IPS-NIHi11 (cell line): Measurements from ENCODE around the gene RSPH10B.
"Not testable (repeated sequence)": the region's sequence is repeated elsewhere in the genome, so short reads cannot be mapped to it uniquely, and the experiment has no call there.

Experiments
- DNase-seq: peaks from one replicate; pipeline ENCODE4 v3.0.0; 2012; ENCODE audit warnings: mixed read lengths, low spot score

RSPH10B gene

DNA sequence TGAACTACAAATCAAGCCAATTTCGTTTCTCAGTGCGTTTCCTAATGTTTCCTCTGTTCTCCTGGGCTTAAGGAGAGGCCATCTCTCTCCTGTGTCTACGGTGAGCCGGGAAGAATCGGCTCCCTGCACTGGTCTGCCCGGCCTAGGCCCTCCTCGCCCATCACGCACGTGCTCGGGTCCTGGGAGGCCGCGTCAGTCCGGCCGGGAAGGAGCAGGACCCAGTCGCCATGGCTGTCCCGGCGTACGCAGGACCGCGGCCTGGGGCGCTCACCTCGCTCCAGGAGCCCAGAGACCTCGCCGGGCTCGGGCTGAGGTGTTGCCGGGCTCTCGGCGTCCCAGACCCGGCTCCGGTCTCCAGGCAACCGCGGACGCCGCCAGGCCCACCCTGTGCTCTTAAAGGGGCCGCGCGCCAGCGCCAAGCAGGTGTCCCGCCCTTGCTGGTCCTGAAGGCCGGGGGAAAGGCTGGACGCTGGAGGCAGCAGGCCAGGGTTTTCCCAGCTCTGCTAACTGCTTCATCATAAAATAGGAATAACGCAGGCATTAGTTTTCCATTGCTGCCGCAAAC lies at the start of gene RSPH10B:
Gene RSPH10B, minus strand, starts transcription at position 343 of the 565 bp plus-strand sequence. CDS start 3,573 bp downstream, outside the sequence.
- DNase-seq: not testable (repeated sequence)

DNA sequence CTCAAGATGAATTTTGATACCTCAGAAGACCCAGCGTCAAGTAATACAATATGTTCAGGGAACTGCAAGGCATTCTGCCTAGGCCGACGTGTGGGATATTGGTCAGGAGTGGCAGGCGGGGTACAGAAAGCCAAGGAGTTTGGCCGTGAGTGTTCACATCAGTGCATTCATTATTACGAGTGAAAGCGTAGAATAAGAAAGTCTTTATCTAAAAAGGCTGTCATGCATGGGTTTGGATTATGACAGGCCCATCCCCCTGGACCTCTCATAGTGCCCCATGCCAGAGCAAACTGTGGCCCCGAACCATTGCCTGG lies 46.1 kb upstream of the RSPH10B start:
- DNase-seq: no peak

DNA sequence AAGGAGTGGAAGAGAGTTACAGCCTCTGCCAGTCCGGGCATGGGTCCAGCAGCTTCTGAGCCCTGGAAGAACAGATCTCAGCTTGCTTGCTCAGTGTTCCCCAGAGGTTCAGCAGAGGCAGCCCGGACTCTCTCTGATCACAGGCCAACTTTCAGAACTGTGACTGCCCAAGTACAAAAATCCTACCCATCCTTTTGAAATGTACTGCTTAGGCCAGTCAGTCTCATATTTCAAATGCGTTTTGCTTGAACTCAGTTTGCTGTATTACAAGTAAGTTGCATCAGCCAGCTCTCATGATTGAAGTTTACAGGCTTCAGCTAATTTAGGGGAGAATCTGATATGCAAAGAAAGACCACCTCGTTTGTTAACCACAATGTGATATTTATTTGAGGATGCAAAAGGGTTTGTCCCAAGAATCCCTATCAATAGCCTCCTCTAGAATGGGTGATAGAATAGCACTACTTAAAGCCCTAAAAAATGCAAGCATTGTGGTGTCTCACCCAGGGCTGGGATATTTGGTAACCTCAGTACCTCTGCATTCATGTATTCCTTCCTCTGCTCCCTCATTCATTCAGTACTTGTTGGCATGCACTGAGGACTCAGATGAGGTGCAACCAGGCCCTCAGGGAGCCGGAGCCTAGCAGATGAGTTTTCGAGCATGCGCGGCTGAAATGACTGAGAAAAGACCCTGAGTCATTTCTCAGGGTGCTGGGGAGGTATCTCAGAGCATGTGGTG lies 45.6 kb upstream of the RSPH10B start:
- DNase-seq: peak; percentile 23

GRCh38 chr7:6012355-6013104 lies 42.0 kb upstream of the RSPH10B start:
- DNase-seq: no peak

- no peak for DNase-seq
Observed at GRCh38 chr7:6011541-6011940, 41.1 kb upstream of the RSPH10B start.

DNA sequence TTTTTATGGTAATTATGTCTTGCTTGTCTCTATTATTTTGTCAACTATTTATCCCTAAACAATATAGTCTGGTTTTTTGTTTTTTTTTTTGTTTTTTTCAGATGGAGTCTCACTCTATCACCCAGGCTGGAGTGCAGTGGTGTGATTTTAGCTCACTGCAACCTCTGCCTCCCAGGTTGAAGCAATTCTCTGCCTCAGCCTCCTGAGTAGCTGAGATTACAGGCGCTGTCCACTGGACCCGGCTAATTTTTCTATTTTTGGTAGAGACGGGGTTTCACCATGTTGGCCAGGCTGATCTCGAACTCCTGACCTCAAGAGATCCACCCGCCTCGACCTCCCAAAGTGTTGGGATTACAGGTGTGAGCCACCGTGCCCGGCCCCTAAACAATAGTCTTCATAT lies 39.9 kb upstream of the RSPH10B start:
- not testable (repeated sequence) for DNase-seq

DNA sequence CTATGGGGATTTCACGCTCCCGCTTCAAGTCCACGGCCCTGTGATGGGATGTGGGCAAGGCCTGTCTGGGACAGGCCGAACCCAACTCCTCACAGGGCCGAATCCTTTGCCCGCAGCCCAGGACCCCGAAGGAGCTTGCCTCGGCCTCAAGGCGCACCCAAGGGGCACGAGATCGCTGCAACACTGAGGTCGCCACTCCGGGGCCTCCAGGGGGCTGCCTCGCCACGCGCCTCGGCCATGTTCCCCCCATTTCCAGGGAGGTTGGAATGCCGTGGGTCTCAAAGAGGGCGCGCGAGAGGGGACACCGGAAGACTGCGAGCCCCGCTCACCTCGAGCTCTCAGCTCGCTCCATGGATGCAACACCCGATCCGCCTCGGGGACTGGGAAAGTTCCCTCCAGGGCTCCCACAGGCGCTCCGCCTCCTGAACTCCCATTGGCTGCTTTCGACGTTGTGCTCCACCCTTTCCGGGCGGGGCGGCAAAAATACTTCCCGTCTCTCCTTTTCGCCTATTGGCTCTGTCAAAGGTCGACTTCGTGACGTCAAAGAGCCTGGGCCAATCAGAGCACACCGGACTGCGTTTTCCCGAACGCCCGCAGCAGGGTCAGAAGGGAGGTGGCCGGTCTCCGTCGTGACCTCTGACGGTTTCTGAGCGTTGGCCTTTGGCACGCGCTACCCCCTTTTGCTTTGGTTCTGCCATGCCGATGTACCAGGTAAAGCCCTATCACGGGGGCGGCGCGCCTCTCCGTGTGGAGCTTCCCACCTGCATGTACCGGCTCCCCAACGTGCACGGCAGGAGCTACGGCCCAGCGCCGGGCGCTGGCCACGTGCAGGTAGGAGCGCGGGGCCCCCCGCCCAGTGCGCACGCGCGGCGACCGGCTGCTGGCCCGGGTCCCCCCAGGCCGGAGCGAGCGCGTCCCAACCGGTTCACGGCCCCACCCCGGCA lies 38.5 kb upstream of the RSPH10B start, which contains the start of the genes AIMP2 and PMS2:
Gene AIMP2, plus strand, starts transcription at position 605 of the 944 bp plus-strand sequence. Its CDS starts 92 bp downstream, at position 697.
Gene PMS2, minus strand, starts transcription at position 382 of the 944 bp plus-strand sequence. Its CDS starts 30 bp downstream, at position 352.
- peak; percentile 95 for DNase-seq

DNA sequence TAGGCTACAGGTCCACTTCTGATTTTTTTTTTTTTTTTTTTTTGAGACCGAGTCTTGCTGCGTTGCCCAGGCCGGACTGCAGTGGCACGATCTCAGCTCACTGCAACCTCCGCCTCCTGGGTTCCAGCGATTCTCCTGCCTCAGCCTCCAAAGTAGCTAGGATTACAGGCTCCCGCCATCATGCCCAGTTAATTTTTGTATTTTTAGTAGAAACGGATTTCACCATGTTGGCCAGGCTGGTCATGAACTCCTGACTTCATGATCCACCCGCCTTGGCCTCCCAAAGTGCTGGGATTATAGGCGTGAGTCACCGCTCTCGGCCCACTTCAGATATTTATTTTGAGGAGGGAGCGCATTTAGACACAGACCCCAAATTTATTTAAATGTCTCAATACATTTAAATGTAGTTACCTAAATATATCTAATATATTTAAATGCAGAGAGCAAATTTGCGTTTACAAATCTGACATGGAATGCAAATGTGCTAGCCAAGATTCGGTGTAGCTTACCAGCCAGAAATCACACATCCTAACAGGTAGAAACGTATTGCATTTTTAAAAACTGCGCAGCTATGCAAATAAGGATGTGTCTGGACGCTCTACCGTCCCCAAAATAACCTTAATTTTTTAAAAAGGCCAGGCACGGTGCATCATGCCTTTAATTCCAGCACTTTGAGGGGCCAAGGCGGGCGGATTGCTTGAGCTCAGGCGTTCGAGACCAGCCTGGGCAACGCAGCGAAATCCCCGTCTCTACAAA lies 37.5 kb upstream of the RSPH10B start:
- not testable (repeated sequence) for DNase-seq

GRCh38 chr7:6007386-6007785 lies 36.9 kb upstream of the RSPH10B start:
- no peak for DNase-seq

DNA sequence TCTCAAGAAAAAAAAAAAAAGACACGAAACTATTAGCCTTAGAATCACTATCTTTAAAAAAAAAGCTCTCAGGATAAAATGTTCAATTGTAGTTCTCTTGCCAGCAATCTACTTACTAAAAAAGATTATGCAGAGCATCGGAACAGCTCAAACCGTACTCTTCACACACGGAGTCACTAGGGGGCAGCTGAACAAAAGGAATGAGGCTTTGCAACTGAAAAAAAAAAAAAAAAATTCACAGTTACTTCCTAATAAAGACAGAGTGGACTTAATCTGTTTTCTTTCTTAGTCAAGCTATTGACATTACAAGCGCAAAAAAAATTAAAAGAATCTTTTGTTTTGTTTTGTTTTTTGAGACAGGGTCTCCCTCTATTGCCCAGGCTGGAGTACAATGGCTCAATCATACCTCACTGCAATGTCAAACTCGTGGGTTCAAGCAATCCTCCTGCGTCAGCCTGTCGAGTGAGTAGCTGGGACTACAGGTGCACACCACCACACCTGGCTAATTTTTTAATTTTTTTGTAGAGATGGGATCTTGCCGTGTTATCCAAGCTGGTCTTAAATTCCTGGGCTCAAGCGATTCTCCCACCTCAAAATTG lies 26.8 kb upstream of the RSPH10B start:
- peak; percentile 48 for DNase-seq

- not testable (repeated sequence) for DNase-seq
Observed at GRCh38 chr7:5987061-5987460, 16.6 kb upstream of the RSPH10B start.

- not testable (repeated sequence) for DNase-seq
Observed at GRCh38 chr7:5979680-5980314, 9.3 kb upstream of the RSPH10B start.

GRCh38 chr7:5973580-5973979 lies 3.1 kb upstream of the RSPH10B start:
- not testable (repeated sequence) for DNase-seq

- DNase-seq: not testable (repeated sequence)
Observed at GRCh38 chr7:5963810-5964209, 6.7 kb downstream of the RSPH10B start.

- not testable (repeated sequence) for DNase-seq
Observed at GRCh38 chr7:5963205-5963604, 7.3 kb downstream of the RSPH10B start.

DNA sequence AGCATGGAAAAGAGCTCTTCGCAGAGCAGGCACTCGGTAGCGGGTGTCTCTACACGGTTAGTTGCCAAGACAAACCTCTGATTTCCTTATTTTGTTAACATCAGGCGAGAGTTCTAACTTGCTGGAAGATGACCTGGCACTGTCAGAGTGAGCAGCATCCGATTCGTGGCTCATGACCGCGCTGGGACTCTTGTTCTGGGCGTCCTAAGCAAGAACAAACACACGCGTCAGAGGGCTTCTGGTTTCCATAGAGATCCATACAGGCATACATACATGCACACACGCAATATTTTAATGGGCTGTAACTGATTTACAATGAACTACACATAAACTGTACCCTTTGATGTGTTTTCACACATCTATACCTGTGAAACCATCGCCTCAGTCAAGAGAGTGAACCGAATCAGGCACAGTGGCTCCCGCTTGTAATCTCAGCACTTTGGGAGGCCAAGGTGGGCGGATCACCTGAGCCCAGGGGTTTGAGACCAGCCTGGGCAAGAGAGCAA lies 35.5 kb downstream of the RSPH10B start:
- not testable (repeated sequence) for DNase-seq

DNA sequence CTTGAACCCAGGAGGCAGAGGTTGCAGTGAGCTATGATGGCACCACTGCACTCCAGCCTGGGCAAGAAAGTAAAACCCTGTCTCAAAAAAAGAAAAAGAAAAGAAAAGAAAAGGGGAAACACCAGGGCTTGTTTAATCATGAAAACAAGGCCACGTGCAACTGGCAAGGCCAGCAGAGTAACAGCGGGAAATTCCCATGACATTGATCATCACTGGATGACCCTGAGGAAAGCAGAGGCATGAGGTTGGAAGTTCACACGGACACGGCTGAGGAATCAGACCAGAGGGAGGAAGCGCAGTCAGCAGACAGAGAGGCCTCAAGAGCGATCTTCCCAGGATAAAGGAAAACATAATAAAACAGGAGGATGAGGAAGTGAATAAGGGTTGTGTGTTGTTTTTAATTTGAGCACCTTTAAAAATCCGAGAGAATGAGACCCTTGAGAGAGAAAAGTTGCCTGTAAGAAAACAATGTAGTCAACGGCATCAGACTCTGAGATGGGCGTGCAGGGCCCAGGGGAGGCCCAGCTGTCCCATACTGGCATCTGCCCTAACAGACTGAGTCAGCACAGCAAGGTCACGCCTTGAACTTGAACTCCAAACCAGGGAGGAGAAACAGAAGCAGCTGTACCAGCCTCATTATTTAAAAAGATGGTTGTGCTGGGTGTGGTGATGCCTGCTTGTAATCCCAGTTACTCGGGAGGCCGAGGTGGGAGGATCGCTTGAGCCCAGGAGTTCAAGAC lies 38.4 kb downstream of the RSPH10B start:
- not testable (repeated sequence) for DNase-seq

GRCh38 chr7:5931250-5931649 lies 39.2 kb downstream of the RSPH10B start:
- not testable (repeated sequence) for DNase-seq

DNA sequence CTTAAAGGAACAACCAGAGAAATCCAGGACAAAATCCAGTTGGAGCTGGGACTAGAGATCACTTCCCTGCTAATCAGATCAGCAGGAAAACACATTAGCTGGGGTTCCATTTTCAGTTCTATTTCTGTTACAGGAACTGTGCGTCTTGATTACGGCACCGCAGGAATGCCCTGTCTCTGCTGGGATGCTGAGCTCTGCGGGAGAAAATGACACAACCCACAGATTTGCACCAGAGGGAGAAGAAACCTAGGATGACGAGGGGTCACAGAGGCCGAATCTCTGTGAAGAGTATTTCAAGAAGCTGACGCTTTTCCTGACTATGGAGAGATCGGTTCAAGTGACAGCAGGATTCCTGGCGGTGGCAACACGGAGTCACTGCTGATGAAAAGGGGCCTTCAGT lies 40.2 kb downstream of the RSPH10B start:
- not testable (repeated sequence) for DNase-seq
